DMS153 treated with DMSO at 0.1 percent for 48 hours (cell line): ENCODE measurements around the gene JAZF1.
A peak's percentile ranks its signal among the peaks of the same experiment; 100 is the strongest.

Experiments used
- DNase-seq: peaks from one replicate; lab custom pipeline; 2025; ENCODE audit not compliant: unreplicated experiment; lab: John Stamatoyannopoulos, UW

Gene JAZF1

GRCh38 chr7:27921081-27921836, 259.3 kb downstream of the JAZF1 start:
- peak; percentile 80 for DNase-seq

- no peak for DNase-seq
Observed at GRCh38 chr7:27920281-27920946, 260.2 kb downstream of the JAZF1 start.

- no peak for DNase-seq
Observed at GRCh38 chr7:27918503-27918902, 262.1 kb downstream of the JAZF1 start.

GRCh38 chr7:27917774-27918314, 262.8 kb downstream of the JAZF1 start:
- no peak for DNase-seq

GRCh38 chr7:27917119-27917518, 263.5 kb downstream of the JAZF1 start:
- peak; percentile 75 for DNase-seq

- DNase-seq = no peak
Observed at GRCh38 chr7:27916372-27916771, 264.2 kb downstream of the JAZF1 start.

GRCh38 chr7:27914409-27914808, 266.2 kb downstream of the JAZF1 start:
- DNase-seq = no peak

GRCh38 chr7:27912751-27913150, 267.8 kb downstream of the JAZF1 start:
- DNase-seq = no peak

GRCh38 chr7:27911920-27912319, 268.7 kb downstream of the JAZF1 start:
- no peak for DNase-seq

GRCh38 chr7:27910326-27910725, 270.3 kb downstream of the JAZF1 start:
- no peak for DNase-seq

GRCh38 chr7:27908534-27909165, 271.9 kb downstream of the JAZF1 start:
- DNase-seq = no peak

GRCh38 chr7:27906385-27907091, 274.1 kb downstream of the JAZF1 start:
- DNase-seq = no peak

GRCh38 chr7:27905951-27906350, 274.6 kb downstream of the JAZF1 start:
- no peak for DNase-seq

- no peak for DNase-seq
Observed at GRCh38 chr7:27901028-27901760, 279.4 kb downstream of the JAZF1 start.

- DNase-seq = no peak
Observed at GRCh38 chr7:27900006-27900405, 280.6 kb downstream of the JAZF1 start.

GRCh38 chr7:27899601-27900000, 281.0 kb downstream of the JAZF1 start:
- no peak for DNase-seq

GRCh38 chr7:27897441-27897847, 283.2 kb downstream of the JAZF1 start:
- DNase-seq = no peak

GRCh38 chr7:27897001-27897400, 283.6 kb downstream of the JAZF1 start:
- peak; percentile 37 for DNase-seq

GRCh38 chr7:27895551-27895950, 285.0 kb downstream of the JAZF1 start:
- no peak for DNase-seq

- no peak for DNase-seq
Observed at GRCh38 chr7:27890205-27890849, 290.3 kb downstream of the JAZF1 start.
